GM10248 (cell line): ENCODE measurements around the gene HDAC9.

Experiments
- CTCF ChIA-PET: fragments of 300-600 bp; sonication (Branson Sonifier 250); formaldehyde crosslinking; extraction: SDS; loops from one replicate; lab custom pipeline; 2021; ENCODE audit warnings: antibody characterized with exemption; lab: Yijun Ruan, JAX
- POLR2A ChIA-PET: fragments of 350-650 bp; sonication (Branson Sonifier 250); formaldehyde crosslinking; extraction: SDS; loops from one replicate; lab custom pipeline; 2020; ENCODE audit warnings: antibody characterized with exemption; lab: Yijun Ruan, JAX
- DNase-seq: peaks from one replicate; pipeline ENCODE4 v3.0.0; 2012; ENCODE audit errors: extremely low spot score
- TF ChIP-seq, protein P1 (sequence below): IDR thresholded peaks from 2 replicates; pipeline ENCODE4 v1.5.1; 2012; ENCODE audit warnings: mild to moderate bottlenecking, low read depth; ENCODE audit errors: extremely low read depth, missing control alignments, control extremely low read depth

The HDAC9 gene

DNA sequence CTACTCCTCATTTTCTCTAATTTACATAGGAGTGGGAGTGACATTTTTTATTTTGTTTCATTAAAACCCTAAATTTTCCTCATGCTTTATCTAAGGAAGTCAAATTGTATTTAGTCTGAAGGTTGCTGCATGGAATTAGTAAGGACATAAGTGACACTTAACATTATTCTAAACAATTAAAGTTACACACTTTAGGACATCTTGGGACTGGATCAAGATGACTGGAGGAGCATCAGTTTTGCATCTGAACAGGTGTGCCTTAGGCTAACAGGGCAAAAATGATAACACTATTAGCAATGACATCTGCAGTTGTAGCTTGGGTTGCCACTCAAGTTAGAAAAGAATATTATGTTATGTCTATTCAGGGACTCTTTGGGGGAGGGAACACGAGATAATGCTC lies 199.4 kb downstream of the HDAC9 start:
- CTCF ChIA-PET: no interaction called here
- DNase-seq: no peak
- TF ChIP-seq, protein P1, sequence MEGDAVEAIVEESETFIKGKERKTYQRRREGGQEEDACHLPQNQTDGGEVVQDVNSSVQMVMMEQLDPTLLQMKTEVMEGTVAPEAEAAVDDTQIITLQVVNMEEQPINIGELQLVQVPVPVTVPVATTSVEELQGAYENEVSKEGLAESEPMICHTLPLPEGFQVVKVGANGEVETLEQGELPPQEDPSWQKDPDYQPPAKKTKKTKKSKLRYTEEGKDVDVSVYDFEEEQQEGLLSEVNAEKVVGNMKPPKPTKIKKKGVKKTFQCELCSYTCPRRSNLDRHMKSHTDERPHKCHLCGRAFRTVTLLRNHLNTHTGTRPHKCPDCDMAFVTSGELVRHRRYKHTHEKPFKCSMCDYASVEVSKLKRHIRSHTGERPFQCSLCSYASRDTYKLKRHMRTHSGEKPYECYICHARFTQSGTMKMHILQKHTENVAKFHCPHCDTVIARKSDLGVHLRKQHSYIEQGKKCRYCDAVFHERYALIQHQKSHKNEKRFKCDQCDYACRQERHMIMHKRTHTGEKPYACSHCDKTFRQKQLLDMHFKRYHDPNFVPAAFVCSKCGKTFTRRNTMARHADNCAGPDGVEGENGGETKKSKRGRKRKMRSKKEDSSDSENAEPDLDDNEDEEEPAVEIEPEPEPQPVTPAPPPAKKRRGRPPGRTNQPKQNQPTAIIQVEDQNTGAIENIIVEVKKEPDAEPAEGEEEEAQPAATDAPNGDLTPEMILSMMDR: no peak
- POLR2A ChIA-PET: no interaction called here

DNA sequence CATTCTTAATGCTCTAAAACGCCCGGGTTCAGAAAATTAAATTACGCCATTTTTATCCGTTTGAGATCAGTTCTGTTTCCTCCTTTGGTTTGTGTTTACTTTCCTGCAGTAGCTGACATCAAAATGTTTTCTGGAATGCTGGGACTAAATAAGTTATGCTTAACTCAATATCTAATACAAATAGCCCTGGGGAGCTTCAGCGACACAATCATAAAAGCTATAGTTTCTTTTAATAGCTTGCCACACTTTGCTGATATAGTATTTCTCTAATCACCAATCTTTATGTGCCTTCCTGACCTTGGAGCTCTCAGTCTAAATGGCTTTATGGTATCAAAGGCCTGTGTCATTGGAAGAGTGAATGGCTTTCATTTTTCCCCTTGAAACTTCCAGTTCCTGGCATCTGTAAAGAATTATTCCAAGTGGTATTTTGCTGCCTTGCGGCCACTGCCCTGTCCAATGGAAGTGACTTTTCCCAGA lies 202.7 kb downstream of the HDAC9 start:
- no peak for DNase-seq
- ChIA-PET CTCF (interaction anchor here (1.5 kb wide), 1 partner anchor 32 kb away, joined by 3 read pairs; no protein-coding TSS in a partner anchor), POLR2A (no interaction called here)
- TF ChIP-seq, protein P1: no peak

DNA sequence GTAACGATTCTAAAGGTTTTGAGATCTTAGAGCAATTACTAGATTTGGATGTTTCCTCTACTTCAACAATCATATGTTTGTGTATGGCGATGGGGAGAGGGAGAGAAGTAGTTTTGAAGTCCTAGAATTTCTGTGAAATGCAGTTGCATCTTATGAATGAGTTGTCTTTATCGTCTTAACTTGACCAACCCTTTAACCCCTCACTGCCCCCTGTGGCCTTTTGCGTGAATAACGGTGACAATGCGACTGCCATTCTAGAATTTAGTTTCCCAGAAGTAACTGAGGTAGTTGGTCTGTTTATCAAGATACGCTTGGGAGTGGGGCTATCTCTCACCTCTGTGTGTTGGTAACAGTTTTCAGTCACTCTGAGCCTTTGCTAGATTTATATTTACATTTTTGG lies 204.6 kb downstream of the HDAC9 start:
- POLR2A ChIA-PET: interaction anchor here (0.6 kb wide), 1 partner anchor 317 kb away, joined by 3 read pairs; no protein-coding TSS in a partner anchor
- TF ChIP-seq, protein P1: no peak
- CTCF ChIA-PET: interaction anchor here (0.8 to 1.1 kb wide), 2 partner anchors 10 to 34 kb away, joined by 3 read pairs; no protein-coding TSS in a partner anchor
- no peak for DNase-seq

DNA sequence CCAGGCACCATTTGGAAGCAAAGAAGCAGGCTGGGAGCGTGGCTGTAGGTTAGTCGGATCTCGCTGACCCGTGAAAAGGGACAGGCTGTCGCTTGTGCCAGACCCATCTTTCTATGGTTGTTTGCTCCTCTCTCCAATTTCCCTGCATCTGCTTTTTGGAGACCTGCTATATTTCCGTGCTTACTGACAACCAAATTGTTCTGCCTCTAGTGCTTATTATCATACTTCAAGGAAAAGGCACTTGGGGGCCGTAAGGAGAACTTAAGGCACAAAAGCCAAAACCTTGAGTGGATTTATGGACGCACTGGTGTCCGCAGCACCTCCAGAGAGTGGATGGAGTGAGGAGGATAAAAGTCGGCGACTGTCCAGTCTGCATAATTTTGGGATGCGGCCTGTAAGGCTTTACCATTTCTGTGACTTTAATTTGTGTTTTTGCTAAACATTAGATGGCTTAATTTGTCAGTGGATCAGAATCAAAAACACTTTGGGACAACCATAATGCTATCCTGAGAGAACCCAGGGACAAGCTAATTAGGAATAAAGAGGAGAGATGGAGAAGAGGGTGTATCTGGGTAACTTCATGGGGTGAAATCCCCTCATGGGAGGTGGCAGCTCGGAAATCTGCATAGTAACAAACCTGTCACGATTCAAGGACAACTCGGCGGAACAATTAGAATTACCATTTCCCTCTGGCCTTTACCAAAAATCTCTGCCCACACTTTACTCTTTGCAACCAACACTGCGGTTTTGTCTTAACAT lies 206.7 kb downstream of the HDAC9 start:
- ChIA-PET POLR2A (no interaction called here), CTCF (interaction anchor here (0.7 kb wide), 1 partner anchor 9 kb away, joined by 3 read pairs; no protein-coding TSS in a partner anchor)

DNA sequence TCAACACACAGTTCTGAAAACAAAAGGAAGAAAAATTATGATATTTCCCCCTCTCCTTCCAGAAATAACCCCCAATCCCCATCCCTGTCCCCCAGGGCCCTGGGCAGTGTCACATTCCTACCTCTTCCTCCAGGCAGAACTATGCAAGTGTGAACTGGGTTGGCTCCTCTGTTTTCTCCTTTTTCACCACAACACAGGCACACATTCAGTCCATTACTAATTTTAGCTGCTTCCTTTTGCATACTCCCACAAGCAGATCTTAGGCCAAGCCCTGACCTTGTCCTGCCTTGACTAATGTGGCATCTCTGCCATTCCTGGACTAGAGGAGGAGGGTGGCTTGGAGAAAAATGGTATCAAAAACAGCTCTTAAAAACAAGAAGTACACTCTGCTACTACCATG lies 208.1 kb downstream of the HDAC9 start:
- no peak for DNase-seq
- ChIA-PET CTCF (no interaction called here), POLR2A (no interaction called here)
- TF ChIP-seq, protein P1: no peak

More for the DNA sequence above, 206.7 kb downstream of the HDAC9 start:
- TF ChIP-seq, protein P1: no peak
- no peak for DNase-seq

DNA sequence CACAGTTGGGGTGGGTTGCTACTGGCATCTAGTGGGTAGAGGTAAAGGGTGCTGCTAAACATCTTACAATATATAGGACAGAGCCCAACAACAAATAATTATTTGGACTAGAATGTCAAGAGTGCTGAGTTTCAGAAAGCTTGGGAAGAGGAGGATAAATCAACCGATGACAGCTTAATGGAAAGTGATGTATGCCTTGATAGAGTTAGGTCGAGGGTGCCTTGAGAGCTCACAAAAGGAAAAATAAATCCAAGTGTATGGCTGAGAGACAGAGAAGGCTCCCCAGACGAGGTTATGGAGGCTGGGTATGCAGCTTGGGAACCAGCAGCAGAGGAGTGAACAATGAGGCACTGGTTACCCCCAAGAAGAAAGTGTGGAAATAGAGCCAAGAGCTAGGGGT lies 211.1 kb downstream of the HDAC9 start:
- CTCF ChIA-PET: interaction anchor here (1.0 to 1.7 kb wide), 3 partner anchors 13 to 354 kb away, joined by 3 to 4 read pairs (median 3); no protein-coding TSS in a partner anchor
- DNase-seq: no peak
- POLR2A ChIA-PET: no interaction called here
- TF ChIP-seq, protein P1: no peak
